HG02798 (cell line): Measurements from ENCODE around the gene NKX3-2.

Experiments
- ATAC-seq: cut with Tn5 transposase; IDR thresholded peaks from one replicate; pipeline ENCODE4 v1.9.1; 2021; ENCODE audit warnings: mild to moderate bottlenecking; ENCODE audit not compliant: unreplicated experiment, poor library complexity

NKX3-2 gene

DNA sequence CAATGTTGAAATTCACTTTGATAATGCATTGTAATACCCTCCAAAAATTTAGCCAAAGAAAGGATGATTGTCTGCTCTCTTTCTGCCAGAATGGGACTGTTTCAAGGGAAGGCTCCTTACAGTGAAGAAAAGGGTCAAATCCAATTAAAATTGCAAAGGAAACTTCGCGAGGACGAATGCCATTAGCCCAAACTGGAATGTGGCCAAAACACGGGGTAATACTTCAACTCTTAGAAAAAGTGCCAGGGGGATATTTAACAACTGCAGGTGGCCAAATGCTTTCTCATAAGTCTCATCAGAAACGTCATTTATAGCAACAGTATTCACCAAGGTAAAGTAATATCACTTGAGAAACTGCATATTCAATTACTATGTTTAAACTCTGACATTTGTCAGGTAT lies 29.0 kb downstream of the NKX3-2 start:
- ATAC-seq, result no peak

- no peak for ATAC-seq
Measured at GRCh38 chr4:13514722-13515121, 29.6 kb downstream of the NKX3-2 start.

DNA sequence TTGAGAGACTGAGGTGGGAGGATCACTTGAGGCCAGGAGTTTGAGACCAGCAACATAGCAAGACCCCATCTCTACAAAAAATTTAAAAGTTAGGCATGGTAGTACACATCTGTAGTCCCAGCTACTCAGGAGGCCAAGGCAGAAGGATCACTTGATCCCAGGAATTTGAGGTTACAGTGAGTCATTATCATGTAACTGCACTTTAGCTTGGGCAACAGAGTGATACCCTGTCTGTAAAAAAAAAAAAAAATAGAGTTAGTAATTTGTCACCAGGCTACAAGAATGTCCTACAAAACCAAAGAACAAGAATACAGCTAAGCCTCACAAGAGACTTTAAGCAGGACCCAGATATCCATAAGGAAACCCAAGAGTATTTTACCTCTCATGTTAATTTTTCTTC lies 33.2 kb downstream of the NKX3-2 start:
- ATAC-seq, result no peak

DNA sequence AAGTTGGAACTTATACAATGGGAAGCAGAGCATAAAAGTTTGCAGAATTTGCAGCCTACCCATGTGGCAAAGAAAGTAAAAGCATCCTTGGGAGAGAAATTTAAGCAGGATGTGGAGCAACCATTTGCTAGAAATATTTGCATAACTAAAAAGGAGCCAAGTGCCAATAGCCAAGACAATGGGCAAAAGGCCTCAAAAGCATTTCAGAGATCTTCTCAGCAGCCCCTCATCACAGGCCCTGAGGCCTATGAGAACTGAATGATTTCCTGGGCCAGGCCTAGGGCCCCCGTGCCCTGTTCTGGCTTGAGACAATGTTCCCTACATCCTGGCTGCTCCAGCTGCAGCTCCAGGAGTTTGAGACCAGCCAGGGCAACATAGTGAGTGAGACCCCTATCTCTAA lies 34.9 kb downstream of the NKX3-2 start:
- no peak for ATAC-seq

DNA sequence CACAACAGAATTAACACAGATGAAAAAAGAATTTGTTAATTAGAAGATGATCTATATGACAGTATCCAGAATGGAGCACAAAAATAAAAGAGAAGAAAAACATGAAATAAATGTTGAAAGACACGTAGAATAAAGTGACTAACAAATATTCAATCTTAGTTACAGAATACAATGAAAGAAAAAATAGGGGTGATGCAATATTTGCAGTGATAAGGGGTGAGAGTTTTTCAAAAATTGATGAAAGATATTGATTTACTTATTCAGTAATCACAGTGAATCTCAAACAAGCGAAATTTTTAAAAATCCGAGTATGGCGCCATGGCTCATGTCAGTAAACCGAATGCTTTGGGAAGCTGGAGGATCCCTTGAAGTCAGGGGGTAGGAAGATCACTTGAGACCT lies 39.9 kb downstream of the NKX3-2 start:
- no peak for ATAC-seq

- no peak for ATAC-seq
Measured at GRCh38 chr4:13498469-13498868, 45.8 kb downstream of the NKX3-2 start.

DNA sequence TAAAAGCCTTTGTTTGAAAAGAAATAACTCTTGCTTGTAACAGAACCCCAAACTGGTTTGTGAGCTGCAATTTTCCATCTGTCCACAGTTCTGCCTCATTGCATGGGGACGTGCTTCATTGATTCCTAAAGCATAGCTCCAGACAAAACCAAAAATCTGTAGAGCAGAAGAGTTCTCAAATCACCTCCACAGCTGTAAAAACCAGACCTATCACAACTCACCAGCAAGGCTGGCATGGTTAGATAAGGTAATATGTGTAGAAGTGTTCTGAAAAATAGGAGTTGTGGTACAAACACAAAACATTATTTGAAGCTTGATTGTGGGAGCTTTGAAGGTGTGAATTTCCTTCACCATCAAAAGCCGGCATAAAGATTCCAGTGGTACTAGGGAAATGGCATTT lies 47.7 kb downstream of the NKX3-2 start:
- no peak for ATAC-seq

GRCh38 chr4:13495753-13496152 lies 48.6 kb downstream of the NKX3-2 start:
- ATAC-seq, result no peak

DNA sequence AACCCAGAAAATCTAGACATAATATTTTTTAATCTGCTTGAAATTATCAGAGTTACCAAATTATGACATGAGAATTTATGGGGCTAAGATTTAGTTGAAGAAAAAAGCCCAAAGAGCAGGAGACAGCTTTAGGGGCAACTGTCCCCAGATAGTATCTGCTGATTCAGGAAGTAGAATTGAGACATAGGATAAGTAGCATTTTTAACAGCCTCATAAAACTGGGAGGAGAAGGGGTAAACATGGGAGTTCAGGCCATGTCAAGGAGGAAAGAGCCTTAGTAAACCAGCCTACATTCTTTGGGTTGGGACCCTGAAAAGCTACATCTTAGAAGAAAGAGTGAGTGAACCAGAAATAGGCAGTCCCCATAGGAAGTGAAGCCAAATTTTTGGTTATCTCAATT lies 50.5 kb downstream of the NKX3-2 start:
- no peak for ATAC-seq

DNA sequence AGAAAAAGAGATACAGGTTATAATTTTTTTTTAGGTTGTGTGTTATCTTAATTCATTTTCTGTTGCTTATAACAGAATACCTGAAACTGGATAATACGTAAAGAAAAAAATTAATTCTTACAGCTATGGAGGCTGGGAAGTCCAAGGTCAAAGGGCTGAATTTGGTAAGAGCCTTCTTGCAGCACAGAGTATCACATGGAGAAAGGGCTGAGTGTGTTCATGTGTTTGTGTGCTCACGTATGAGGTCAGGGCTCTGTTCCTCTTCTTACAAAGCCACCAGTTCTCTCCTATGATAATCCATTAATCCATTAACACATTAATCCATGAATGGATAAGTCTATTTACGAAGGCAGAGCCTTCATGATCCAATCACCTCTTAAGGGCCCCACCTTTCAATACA lies 51.6 kb downstream of the NKX3-2 start:
- no peak for ATAC-seq
